HG03097 (cell line): ENCODE results near the gene IQGAP2.

ENCODE experiments used
- ATAC-seq: cut with Tn5 transposase; IDR thresholded peaks from one replicate; pipeline ENCODE4 v1.9.1; 2021; ENCODE audit not compliant: unreplicated experiment, low FRiP score

IQGAP2 gene

GRCh38 chr5:76703707-76704106, 300.6 kb downstream of the IQGAP2 start:
- no peak for ATAC-seq

DNA sequence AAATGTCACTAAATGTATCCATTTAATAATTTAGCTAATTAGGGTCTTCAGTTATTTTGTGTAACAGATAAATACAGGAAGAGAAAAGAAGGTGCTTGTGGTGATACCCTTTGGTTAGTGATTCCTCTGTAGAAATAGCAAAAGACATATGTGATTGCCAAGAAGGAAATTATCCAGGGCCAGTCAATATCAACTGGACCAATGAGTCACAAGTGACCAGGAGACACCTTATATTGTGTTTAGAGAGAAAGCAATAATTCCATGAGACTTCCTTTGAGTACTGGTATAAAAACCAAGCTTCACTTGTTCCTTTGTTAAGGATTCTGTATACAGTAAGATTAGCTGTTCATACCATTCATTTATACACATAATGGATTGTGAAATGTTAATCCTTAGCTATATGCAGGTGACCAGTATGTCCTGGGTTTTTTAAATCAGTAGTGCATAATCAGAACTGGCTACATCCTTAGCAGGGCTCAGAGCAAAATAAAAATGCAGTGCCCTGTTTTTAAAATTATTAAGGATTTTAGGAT, 301.1 kb downstream of the IQGAP2 start:
- no peak for ATAC-seq

DNA sequence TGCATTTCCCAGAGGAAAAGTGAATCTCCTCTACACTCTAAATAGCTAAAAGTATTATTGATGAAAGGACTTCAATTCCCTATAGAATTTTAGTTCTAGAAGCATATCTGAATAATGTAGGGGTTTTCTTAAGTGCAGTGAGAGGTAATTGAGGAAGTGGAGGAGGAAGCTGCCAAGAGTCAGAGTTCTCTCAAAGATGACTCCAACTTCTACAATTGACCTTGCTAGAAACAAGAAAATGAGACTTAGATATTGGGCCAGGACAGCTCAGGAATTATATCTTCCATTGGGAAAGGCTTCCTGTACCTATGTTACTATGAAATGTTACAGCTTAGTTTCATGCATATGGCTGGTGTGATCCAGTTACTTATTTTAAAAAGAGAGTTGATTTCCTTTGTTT, 302.5 kb downstream of the IQGAP2 start:
- ATAC-seq = no peak

DNA sequence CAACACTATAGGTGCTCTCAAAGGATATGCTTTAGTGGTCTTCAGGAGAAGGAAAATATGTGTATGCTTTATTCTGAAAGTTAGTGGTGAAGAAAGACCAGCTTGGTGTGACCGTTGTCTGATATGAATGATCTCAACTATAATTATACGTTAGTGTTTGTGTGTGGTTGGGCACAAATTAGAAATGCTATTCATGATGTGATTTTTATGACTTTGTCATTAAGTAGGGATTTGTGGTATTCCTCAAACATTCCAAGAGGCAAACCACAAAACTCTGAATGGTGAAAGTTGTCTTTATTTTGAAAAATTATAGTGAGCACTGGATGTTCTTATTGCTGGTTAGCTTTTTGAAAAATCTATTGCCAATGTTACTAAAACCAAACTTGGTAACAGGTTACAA, 306.7 kb downstream of the IQGAP2 start:
- no peak for ATAC-seq

- ATAC-seq = no peak
Measured at GRCh38 chr5:76710991-76711390, 307.9 kb downstream of the IQGAP2 start.

DNA sequence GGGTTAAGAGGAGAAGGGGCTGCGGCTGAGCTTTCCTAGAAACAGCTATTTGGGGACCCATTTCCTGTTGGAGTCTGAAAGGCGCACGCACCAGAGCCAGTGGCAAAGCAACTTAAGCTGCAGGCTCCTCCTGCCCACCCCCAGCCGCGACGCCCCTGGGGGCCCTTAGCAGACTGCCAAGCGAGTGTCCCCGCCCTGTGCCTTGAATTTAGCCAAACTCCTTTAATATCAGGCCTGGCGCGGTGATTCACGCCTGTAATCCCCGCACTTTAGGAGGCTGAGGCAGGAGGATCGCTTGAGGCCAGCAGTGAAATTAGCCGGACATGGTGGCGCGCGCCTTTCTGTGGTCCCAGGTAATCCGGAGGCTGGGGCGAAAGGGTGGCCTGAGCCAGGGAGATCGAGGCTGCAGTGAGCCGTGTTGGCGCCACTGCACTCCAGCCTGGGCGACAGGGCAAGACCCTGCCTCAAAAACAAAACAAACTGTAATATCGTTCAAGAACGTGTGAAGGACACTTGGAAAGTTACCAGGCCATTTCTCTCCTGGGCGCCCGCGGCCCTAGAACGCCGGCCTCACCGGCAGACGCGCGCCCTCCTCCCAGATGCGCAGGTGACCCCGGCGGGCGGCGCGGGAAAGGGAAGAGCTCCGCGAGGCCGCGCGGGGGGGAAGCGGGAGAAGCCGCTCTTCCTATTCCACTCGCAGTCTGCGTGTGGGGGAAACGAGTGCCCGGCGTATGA, 311.8 kb downstream of the IQGAP2 start:
- no peak for ATAC-seq

DNA sequence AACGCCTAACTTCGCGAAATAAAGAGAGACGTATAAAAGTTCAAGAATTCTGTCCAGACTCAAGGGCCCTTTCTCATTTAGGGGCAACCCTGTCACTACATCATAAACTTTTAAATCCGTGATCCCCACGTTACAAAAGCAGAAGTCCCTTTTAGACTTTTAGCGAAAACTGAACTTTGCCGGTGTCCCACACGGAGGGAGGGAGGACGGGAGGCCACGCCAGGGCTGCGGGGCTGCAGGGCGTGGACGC, 312.3 kb downstream of the IQGAP2 start:
- ATAC-seq = no peak

DNA sequence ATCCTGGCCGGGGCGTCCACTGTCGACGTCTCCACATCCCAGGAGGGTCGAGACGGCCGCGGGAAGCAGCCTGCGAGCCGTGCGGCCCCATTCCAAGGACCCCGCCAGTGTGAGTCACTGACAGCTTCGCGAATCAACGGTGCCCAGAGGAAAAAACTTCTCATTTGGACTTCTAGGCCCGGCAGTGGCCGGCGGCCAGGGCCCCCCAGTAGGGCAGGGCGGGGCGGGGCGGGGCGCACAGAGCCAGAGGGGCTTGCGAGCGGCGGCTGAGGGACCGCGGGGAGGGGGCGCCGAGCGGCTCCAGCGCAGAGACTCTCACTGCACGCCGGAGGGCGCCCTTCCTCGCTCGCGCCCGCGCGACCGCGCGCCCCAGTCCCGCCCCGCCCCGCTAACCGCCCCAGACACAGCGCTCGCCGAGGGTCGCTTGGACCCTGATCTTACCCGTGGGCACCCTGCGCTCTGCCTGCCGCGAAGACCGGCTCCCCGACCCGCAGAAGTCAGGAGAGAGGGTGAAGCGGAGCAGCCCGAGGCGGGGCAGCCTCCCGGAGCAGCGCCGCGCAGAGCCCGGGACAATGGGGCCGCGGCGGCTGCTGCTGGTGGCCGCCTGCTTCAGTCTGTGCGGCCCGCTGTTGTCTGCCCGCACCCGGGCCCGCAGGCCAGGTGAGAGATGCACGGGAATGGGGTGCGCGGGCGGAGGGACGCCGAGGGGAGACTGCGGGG, 312.8 kb downstream of the IQGAP2 start, which contains the start of gene F2R:
Gene F2R, plus strand, starts transcription at position 391 of the 720 bp plus-strand sequence. Its CDS starts 182 bp downstream, at position 573.
- ATAC-seq = peak; percentile 46

DNA sequence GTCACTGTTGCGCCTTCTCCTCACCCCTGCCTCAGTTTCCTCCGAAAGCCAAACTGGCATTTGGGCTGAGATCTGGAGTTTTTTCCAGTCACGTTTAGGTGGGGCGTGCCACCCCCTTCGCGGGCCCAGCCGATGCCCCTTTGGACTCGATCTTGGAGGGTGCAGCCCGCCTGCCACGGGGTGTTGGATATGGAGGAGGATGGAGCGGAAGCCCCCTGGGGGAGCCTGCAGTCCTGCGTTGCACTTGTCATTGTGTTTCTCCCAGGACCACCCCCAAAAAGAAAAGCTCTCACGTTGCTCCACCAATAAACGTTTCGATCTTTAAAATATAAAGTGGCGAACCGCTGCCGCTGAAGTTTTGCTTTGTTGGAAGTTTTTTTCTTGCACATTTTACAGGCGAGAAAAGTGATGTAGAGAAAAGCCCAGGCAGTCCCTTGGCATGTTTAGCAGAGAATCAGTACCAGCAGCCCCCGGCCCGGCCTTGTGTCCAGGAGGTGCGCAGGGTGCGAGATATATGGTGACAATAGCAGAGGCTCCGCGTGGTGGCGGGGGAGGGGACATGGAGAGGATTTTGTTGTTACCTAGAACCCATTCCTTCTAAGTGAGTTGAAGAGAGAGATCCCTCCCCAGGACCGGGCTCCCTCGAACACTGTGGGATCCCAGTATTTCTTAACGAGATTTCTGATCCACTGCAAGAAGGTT, 313.5 kb downstream of the IQGAP2 start:
- no peak for ATAC-seq

DNA sequence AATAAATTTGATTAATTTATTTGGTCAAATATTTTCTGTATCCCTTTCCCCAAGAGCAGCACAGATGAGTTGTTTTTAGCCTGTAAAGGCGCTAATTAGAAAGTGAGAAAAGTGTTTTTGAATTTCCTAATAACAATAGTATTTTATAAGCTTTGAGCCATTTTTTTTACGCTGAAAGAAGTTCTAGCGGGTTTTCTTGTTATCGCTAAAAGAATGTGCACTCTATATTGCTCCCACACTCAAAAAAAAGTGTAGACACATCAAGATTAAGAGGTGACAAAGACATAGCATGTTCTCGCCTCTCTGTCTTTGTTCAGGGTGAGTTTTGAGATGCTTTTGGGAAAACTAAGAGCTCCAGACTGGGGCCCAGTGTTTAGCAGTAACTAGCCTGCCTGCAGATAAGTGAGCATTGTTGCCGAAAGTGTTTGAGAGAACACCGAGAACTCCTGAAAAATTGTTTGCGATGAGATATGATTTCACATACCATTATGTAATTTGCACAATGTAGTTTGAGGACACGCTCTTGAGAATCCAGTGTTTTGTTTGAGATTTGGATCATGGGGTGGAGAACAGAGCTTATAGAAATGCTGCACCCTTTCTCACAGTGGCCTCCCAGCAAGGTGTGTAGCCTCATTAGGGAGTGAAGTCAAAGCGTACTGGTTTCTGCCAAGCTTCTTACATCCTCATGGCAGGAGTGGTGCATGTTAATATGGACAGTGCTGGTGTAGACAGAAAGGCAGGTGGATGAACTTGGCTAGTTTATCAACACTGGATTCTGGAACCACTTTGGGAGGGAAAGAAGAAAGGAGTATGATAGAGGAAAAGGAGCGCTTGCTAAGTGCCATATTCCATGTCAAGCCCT, 314.4 kb downstream of the IQGAP2 start:
- ATAC-seq = no peak

DNA sequence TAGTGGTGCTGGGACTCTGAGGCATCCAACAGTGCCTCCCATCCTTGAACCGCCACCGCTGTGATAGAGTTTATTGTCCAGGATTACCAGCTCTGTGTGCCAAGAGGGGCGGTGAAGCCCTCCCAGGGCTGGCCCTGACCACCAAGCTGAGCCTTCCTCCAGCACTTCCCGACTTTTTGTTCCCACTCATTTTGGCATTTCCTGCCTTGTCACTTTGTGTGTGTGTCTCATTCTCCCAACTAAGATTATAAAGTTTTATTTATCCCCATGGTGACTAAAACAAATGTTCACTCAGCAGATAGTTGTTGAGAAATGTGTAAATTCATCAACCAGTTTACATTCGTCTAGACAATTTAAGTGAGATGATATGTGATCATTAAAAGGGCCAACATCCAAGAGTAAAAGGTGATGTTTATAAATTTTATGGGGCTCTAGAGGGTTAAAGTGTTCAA, 315.3 kb downstream of the IQGAP2 start:
- ATAC-seq = no peak

GRCh38 chr5:76718880-76719279, 315.8 kb downstream of the IQGAP2 start:
- no peak for ATAC-seq

DNA sequence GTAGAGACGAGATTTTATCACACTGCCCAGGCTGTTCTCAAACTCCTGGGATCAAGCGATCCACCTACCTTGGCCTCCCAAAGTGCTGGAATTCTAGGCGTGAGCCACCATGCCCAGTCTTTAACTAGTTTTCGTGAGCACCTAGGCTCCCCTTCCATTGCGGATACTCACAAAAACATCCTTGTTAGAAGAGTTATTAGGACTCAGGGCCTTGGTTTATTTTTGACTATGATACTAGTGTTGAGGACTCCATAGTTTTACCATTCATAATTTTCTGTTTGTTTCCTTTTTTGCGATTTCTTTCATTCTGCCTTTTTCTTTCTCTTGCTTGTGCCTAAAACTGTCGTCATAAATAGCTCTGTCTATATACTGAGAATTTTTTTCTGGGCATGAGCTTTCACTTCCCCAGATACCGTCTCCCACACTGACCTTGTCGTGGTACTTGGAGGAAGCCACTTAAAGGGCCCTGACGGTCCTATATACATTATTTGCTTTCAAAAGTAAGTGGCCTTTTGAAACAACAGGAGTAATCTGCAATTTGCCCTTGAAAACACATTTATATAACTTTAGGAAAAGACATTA, 318.0 kb downstream of the IQGAP2 start:
- ATAC-seq = peak; percentile 62

DNA sequence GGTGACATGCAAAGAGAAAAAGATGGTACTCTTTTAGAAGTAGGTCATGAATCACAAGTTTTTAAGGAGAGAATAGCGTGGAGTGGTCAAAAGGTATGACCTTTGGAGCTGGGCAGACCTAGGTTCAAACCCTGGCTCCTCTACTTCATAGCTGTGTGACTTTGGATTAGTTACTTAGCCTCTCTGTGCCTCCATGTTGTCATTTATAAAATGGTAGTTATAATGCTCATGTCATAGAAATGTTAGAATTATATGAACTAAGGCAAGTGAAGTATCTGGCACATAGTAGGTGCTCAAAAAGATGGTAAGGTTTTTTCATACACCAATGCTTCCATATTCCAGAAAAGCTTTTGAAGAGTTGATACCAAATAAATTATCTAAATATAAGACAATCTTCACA, 320.2 kb downstream of the IQGAP2 start:
- no peak for ATAC-seq

DNA sequence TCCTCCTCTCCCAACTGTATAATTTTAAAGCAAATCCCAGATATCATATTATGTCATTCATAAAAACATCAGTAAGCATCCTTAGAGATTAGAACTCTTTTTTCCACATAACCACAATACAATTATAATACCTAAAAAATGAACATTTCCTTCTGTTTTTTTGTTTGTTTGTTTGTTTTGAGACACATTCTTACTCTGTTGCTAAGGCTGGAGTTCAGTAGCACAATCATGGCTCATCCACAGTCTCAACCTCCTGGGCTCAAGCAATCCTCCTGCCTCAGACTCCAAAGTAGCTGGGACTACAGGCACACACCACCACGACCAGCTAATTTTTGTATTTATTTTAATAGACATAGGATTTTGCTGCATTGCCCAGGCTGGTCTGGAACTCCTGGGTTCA, 320.8 kb downstream of the IQGAP2 start:
- ATAC-seq = no peak

DNA sequence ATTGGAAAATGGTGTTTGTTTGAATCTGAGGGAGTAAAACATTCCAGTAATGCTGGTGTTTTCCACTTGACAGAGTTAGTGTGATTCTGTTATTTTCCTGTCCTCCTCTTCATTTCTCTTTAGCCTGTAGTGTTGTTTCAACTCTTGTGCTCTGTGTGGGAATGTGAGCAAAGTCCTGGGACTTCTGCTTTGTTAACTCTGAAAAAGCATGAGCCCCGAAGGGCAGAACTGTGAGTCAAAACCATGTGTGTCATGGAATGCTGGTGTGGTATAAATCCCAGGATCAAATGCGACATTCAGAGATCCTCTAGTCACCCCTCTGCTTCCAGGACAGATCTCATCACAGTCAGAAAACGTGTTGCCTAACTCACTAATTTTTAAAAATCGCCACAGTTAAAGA, 321.8 kb downstream of the IQGAP2 start:
- no peak for ATAC-seq

GRCh38 chr5:76728965-76729364, 325.9 kb downstream of the IQGAP2 start:
- ATAC-seq = no peak

DNA sequence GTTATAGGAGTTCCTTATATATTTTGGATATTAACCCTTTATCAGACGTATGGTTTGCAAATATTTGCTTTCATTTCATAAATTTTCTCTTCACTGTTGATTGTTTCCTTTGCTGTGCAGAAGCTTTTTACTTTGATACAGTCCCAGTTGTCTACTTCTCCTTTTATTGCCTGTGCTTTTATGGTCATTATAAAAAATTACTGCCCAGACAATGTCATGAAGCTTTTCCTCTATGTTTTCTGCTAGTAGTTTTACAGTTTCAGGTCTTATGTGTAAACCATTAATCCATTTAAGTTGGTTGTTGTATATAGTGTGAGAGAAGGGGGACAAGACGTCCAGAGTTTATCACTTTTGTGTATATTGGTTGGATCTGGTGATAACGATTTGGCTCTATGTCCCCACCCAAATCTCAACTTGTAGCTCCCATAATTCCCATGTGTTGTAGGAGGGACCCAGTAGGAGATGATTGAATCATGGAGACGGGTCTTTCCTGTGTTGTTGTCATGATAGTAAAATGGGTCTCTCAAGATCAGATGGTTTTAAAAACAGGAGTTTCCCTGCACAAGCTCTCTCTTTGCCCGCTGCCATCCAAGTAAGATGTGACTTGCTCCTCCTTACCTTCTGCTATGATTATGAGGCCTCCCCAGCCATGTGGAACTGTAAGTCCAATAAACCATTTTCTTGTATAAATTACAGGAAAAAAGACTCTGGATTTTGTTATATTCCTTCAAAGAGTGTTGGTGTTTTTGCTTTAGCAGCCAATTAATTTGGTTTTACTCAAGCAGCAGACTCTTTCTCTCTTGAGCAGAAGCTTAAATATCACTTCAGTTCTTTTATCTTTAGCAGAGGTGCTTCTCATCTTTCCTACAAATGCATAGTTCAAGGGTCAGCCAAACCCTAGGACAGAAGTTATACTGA, 326.5 kb downstream of the IQGAP2 start:
- no peak for ATAC-seq

DNA sequence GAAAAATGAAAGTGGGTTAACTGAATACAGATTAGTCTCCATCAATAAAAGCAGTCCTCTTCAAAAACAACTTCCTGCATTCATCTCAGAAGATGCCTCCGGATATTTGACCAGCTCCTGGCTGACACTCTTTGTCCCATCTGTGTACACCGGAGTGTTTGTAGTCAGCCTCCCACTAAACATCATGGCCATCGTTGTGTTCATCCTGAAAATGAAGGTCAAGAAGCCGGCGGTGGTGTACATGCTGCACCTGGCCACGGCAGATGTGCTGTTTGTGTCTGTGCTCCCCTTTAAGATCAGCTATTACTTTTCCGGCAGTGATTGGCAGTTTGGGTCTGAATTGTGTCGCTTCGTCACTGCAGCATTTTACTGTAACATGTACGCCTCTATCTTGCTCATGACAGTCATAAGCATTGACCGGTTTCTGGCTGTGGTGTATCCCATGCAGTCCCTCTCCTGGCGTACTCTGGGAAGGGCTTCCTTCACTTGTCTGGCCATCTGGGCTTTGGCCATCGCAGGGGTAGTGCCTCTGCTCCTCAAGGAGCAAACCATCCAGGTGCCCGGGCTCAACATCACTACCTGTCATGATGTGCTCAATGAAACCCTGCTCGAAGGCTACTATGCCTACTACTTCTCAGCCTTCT, 329.4 kb downstream of the IQGAP2 start:
- ATAC-seq = no peak
